HepG2 (cell line): ENCODE measurements around the gene DEFB113. TPM values are rescaled to one million over a fixed set of nuclear protein-coding genes. Genes with fewer than 3 reads are reported as not detected.

Source experiments
- ATAC-seq: fragments of 200-7000 bp; cut with Tn5 transposase; 3 replicates; pipeline ENCODE4 v1.9.1; 2020; ENCODE audit warnings: mild to moderate bottlenecking, moderate library complexity
- BruUV-seq: library from RNA; stranded (reverse); fragments of 400-500 nt; replicated peaks from 2 replicates; lab custom pipeline; 2021; lab: Mats Ljungman, UMichigan
- CTCF ChIA-PET: fragments of 300-600 bp; formaldehyde crosslinking; extraction: SDS; loops from one replicate; lab custom pipeline; 2021; ENCODE audit warnings: low total read pairs, inconsistent platforms, low intra/inter-chr PET ratio; lab: Yijun Ruan, JAX
- POLR2A ChIA-PET: fragments of 350-600 bp; sonication (Branson Sonifier 250); formaldehyde crosslinking; loops from one replicate; lab custom pipeline; 2020; ENCODE audit warnings: antibody characterized with exemption, inconsistent platforms; lab: Yijun Ruan, JAX
- DNase-seq: peaks from one replicate; pipeline ENCODE4 v3.0.0-alpha.2; 2015; ENCODE audit warnings: low spot score
- FAIRE-seq: peaks from 3 replicates; lab custom pipeline; 2011; peaks lifted over from hg19 to GRCh38; lab: Jason Lieb, UNC
- H2AFZ ChIP-seq: one replicate; pipeline ENCODE4 v1.6.1; 2011; ENCODE audit warnings: low read length, inconsistent platforms
- H3K27ac ChIP-seq: fragments of 300-600 bp; 3 replicates; pipeline ENCODE4 v1.8.0; 2011; ENCODE audit warnings: mixed run types, mild to moderate bottlenecking, mixed read lengths, low read length, inconsistent platforms; ENCODE audit not compliant: insufficient read depth; ENCODE audit errors: extremely low read length
- H3K27me3 ChIP-seq, 2 experiments: fragments of 200-600 bp in 1 of 2; 2 replicates in 1 of 2; 3 replicates in 1 of 2; pipeline versions ENCODE4 v1.6.0 to v1.8.0; 2011; ENCODE audit warnings: low read length in 2 of 2, mild to moderate bottlenecking in 2 of 2, moderate library complexity in 2 of 2, inconsistent platforms in 1 of 2; ENCODE audit not compliant: insufficient read depth in 2 of 2, control insufficient read depth in 1 of 2
- H3K36me3 ChIP-seq, 2 experiments: fragments of 200-600 bp in 1 of 2; replicated peaks in 1 of 2; 2 replicates in 1 of 2; 3 replicates in 1 of 2; pipeline versions ENCODE4 v1.5.1 to v1.8.0; 2011; ENCODE audit warnings: low read length in 2 of 2, inconsistent platforms in 1 of 2; ENCODE audit not compliant: insufficient read depth in 2 of 2, control insufficient read depth in 1 of 2
- H3K4me1 ChIP-seq: 2 replicates; pipeline ENCODE4 v1.5.1; 2012; ENCODE audit warnings: low read length, inconsistent platforms; ENCODE audit not compliant: insufficient read depth
- H3K4me2 ChIP-seq: 2 replicates; pipeline ENCODE4 v1.6.0; 2011; ENCODE audit warnings: low read depth, low read length, inconsistent platforms
- H3K4me3 ChIP-seq, 3 experiments: fragments of 200-600 bp in 1 of 3; sonication (generic), shearing (Covaris generic) in 1 of 3; replicated peaks in 1 of 3; 2 replicates each; pipeline ENCODE4 v1.5.1; 2011 to 2016; ENCODE audit warnings: low read length in 3 of 3, inconsistent platforms in 2 of 3, low read depth in 2 of 3, mild to moderate bottlenecking in 2 of 3, control low read depth in 1 of 3, mixed read lengths in 1 of 3; ENCODE audit not compliant: insufficient read depth in 1 of 3
- H3K79me2 ChIP-seq: one replicate; pipeline ENCODE4 v1.6.1; 2011; ENCODE audit warnings: low read length, inconsistent platforms; ENCODE audit not compliant: insufficient read depth
- H3K9ac ChIP-seq: 2 replicates; pipeline ENCODE4 v1.6.0; 2011; ENCODE audit warnings: mild to moderate bottlenecking, low read depth, low read length, inconsistent platforms; ENCODE audit not compliant: insufficient read depth
- H3K9me3 ChIP-seq: 2 replicates; pipeline ENCODE4 v1.5.1; 2012; ENCODE audit warnings: mild to moderate bottlenecking, low read length
- H4K20me1 ChIP-seq: 2 replicates; pipeline ENCODE4 v1.6.0; 2011; ENCODE audit warnings: inconsistent platforms, mild to moderate bottlenecking, low read length, moderate library complexity; ENCODE audit not compliant: insufficient read depth
- CEBPG ChIP-seq: IDR thresholded peaks from 2 replicates; pipeline ENCODE4 v1.6.1; 2016
- ERF ChIP-seq: IDR thresholded peaks from 2 replicates; pipeline ENCODE4 v1.6.1; 2018; ENCODE audit warnings: missing biosample characterization, missing genetic modification reagents
- NFIB ChIP-seq: sonication (generic); formaldehyde crosslinking; IDR thresholded peaks from 2 replicates; pipeline ENCODE4 v1.9.0; 2021; ENCODE audit warnings: missing genetic modification reagents, mild to moderate bottlenecking, borderline replicate concordance
- NFYC ChIP-seq: IDR thresholded peaks from 2 replicates; pipeline ENCODE4 v1.6.1; 2016; ENCODE audit warnings: missing genetic modification reagents, missing compliant biosample characterization
- SAFB2 ChIP-seq: sonication (generic); formaldehyde crosslinking; IDR thresholded peaks from 2 replicates; pipeline ENCODE4 v1.5.1; 2020; ENCODE audit warnings: missing genetic modification reagents, low read depth, mild to moderate bottlenecking, borderline replicate concordance
- TBX3 ChIP-seq: fragments of 450-650 bp; IDR thresholded peaks from 2 replicates; pipeline ENCODE4 v1.6.1; 2017; ENCODE audit warnings: antibody characterized with exemption, mild to moderate bottlenecking, inconsistent platforms, borderline replicate concordance
- ZBED4 ChIP-seq: sonication (generic); formaldehyde crosslinking; IDR thresholded peaks from 2 replicates; pipeline ENCODE4 v1.4.0; 2020; ENCODE audit warnings: missing genetic modification reagents, borderline replicate concordance
- ZNF143 ChIP-seq: sonication (generic); formaldehyde crosslinking; IDR thresholded peaks from 2 replicates; pipeline ENCODE4 v1.4.0; 2020; ENCODE audit warnings: missing genetic modification reagents
- ZNF530 ChIP-seq: sonication (generic); formaldehyde crosslinking; IDR thresholded peaks from 2 replicates; pipeline ENCODE4 v1.5.0; 2020; ENCODE audit warnings: low read depth, mild to moderate bottlenecking, missing genetic modification reagents
- ZNF772 ChIP-seq: sonication (generic); formaldehyde crosslinking; IDR thresholded peaks from 2 replicates; pipeline ENCODE4 v1.5.0; 2020; ENCODE audit warnings: mild to moderate bottlenecking, missing genetic modification reagents
- WGBS: methylation state at CpG from one replicate; pipeline ENCODE4 v1.1.6; 2017; ENCODE audit warnings: low lambda C conversion rate; 5-methylcytosine and 5-hydroxymethylcytosine counted together
- in situ Hi-C: cut with HindIII; loops from 2 replicates; pipeline ENCODE4 v1.10.0; 2017; ENCODE audit warnings: low pct_unique_long_range_greater_than_20kb; ENCODE audit not compliant: extremely low pct_ligation_motif_present
- intact Hi-C: fragments of 100-400 bp; cut with micrococcal nuclease; formaldehyde crosslinking; loops from one replicate; pipeline ENCODE4 v1.10.0; 2022; ENCODE audit not compliant: unreplicated experiment
- polyA plus RNA-seq, 8 experiments: library from polyadenylated mRNA; depleted of rRNA in 3 of 8; stranded (reverse) in 7 of 8; unstranded in 1 of 8; fragments of >200 nt; fragmentation: Illumina TruSeq in 4 of 8; extraction: Trizol in 4 of 8; gene quantifications; 2 replicates each; pipeline versions ENCODE4 v1.2.1 to v1.2.3, GENCODE V29; 2011 to 2016; ENCODE audit warnings: low read depth in 4 of 8, missing spikeins in 1 of 8, mixed read lengths in 1 of 8; ENCODE audit not compliant: insufficient read depth in 1 of 8
- total RNA-seq, 5 experiments: library from RNA; depleted of rRNA; stranded (reverse); fragments of >200 nt; fragmentation: Illumina TruSeq; extraction: Trizol; gene quantifications; 2 replicates each; pipeline ENCODE4 v1.2.3, GENCODE V29; 2016; ENCODE audit warnings: low read depth in 1 of 5
- TF ChIP-seq, protein P1 (sequence below), 2 experiments: fragments of 450-650 bp in 1 of 2; sonication (generic) in 1 of 2; formaldehyde crosslinking in 1 of 2; IDR thresholded peaks; 2 replicates each; pipeline versions ENCODE4 v1.6.1 to v1.8.0; 2016 to 2022; ENCODE audit warnings: antibody characterized with exemption in 1 of 2, mild to moderate bottlenecking in 1 of 2, missing genetic modification reagents in 1 of 2

The DEFB113 gene
- total and polyA plus RNA-seq, 2 of the 13 experiments (the other 11 are each of a cell fraction or from before 2014, with no cell fraction given): not detected

GRCh38 chr6:49934770-49935169 lies 34.7 kb downstream of the DEFB113 start (continued):
- no peak for TF ChIP-seq ZBED4 (CRISPR knock-in tag)
- TF ChIP-seq ZNF143 (CRISPR knock-in tag): no peak
- TF ChIP-seq ERF (CRISPR knock-in tag): no peak

DNA sequence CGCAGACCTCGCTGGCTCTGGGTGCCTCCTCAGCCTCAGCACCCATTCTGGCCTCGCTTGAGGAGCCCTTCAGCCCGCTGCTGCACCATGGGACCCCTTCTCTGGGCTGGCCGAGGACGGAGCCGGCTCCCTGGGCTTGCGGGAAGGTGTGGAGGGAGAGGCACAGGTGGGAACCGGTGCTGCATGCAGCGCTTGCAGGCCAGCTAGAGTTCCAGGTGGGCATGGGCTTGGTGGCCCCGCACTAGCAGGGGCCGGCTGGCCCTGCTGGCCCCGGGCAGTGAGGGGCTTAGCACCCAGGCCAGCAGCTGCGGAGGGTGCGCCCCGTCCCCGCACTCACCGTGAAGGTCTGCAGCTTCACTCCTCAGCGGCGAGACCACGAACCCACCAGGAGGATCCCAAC lies 35.9 kb downstream of the DEFB113 start:
- in situ Hi-C loops: no loop called here
- Histone ChIP-seq H4K20me1 (no peaks in the 10 kb centered on the region), H3K36me3 (no peaks in the 10 kb centered on the region), H3K9me3 (no peaks in the 10 kb centered on the region), H3K4me1 (no peaks in the 10 kb centered on the region), H3K4me3 (no peak overlapping the region), H2AFZ (no peak overlapping the region), H3K27ac (no peak overlapping the region), H3K9ac (no peak overlapping the region), H3K27me3 (no peaks in the 10 kb centered on the region), H3K79me2 (no peaks in the 10 kb centered on the region), H3K4me2 (no peak overlapping the region)
- intact Hi-C loops: no loop called here
- no TSS peak for BruUV-seq
- CTCF ChIA-PET: no interaction called here
- 52% methylated on average over 7 of the region's 21 CpGs for WGBS
- no peak for FAIRE-seq
- POLR2A ChIA-PET: no interaction called here
- DNase-seq: no peak
- ATAC-seq: no peak
- TF ChIP-seq SAFB2 (CRISPR knock-in tag): no peak
- no peak for TF ChIP-seq TBX3
- TF ChIP-seq, protein P1, sequence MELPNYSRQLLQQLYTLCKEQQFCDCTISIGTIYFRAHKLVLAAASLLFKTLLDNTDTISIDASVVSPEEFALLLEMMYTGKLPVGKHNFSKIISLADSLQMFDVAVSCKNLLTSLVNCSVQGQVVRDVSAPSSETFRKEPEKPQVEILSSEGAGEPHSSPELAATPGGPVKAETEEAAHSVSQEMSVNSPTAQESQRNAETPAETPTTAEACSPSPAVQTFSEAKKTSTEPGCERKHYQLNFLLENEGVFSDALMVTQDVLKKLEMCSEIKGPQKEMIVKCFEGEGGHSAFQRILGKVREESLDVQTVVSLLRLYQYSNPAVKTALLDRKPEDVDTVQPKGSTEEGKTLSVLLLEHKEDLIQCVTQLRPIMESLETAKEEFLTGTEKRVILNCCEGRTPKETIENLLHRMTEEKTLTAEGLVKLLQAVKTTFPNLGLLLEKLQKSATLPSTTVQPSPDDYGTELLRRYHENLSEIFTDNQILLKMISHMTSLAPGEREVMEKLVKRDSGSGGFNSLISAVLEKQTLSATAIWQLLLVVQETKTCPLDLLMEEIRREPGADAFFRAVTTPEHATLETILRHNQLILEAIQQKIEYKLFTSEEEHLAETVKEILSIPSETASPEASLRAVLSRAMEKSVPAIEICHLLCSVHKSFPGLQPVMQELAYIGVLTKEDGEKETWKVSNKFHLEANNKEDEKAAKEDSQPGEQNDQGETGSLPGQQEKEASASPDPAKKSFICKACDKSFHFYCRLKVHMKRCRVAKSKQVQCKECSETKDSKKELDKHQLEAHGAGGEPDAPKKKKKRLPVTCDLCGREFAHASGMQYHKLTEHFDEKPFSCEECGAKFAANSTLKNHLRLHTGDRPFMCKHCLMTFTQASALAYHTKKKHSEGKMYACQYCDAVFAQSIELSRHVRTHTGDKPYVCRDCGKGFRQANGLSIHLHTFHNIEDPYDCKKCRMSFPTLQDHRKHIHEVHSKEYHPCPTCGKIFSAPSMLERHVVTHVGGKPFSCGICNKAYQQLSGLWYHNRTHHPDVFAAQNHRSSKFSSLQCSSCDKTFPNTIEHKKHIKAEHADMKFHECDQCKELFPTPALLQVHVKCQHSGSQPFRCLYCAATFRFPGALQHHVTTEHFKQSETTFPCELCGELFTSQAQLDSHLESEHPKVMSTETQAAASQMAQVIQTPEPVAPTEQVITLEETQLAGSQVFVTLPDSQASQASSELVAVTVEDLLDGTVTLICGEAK (IDR thresholded peaks at IDR 0.05): no peak
- TF ChIP-seq, protein P1 (CRISPR knock-in tag; IDR thresholded peaks at IDR 0.05): no peak
- no peak for TF ChIP-seq ZNF772 (CRISPR knock-in tag)
- no peak for TF ChIP-seq CEBPG
- no peak for TF ChIP-seq ZNF530 (CRISPR knock-in tag)
- TF ChIP-seq NFIB (CRISPR knock-in tag): no peak
- no peak for TF ChIP-seq NFYC (CRISPR knock-in tag)
